GM12878 (cell line): ENCODE results near the gene MLXIPL. TPM values are rescaled to one million over a fixed set of nuclear protein-coding genes. Genes with fewer than 3 reads are reported as not detected.

Source experiments
- ATAC-seq: fragments of 200-7000 bp; cut with Tn5 transposase; 3 replicates; pipeline ENCODE4 v1.9.1; 2020; ENCODE audit warnings: mild to moderate bottlenecking, moderate library complexity
- BruUV-seq: library from RNA; stranded (reverse); fragments of 400-500 nt; replicated peaks from 2 replicates; lab custom pipeline; 2021; lab: Mats Ljungman, UMichigan
- CTCF ChIA-PET: fragments of 300-600 bp; sonication (Branson Sonifier 250); formaldehyde crosslinking; extraction: SDS; loops from one replicate; lab custom pipeline; 2021; ENCODE audit warnings: inconsistent platforms; lab: Yijun Ruan, JAX
- POLR2A ChIA-PET: fragments of 350-600 bp; formaldehyde crosslinking; extraction: SDS; loops from one replicate; lab custom pipeline; 2021; ENCODE audit warnings: inconsistent platforms; lab: Charles Lee
- RAD21 ChIA-PET: fragments of 300-600 bp; sonication (Branson Sonifier 250); formaldehyde crosslinking; loops from one replicate; lab custom pipeline; 2023; ENCODE audit warnings: antibody characterized with exemption; ENCODE audit not compliant: unreplicated experiment; lab: Charles Lee
- SMC1A ChIA-PET: fragments of 300-600 bp; sonication (Branson Sonifier 250); formaldehyde crosslinking; loops from one replicate; lab custom pipeline; 2023; ENCODE audit not compliant: unreplicated experiment, uncharacterized antibody; lab: Charles Lee
- DNase-seq: peaks from one replicate; pipeline ENCODE4 v3.0.0-alpha.2; 2011; ENCODE audit warnings: low read depth, low spot score
- FAIRE-seq: peaks from 3 replicates; lab custom pipeline; 2011; peaks lifted over from hg19 to GRCh38; lab: Jason Lieb, UNC
- H2AFZ ChIP-seq: 2 replicates; pipeline ENCODE4 v1.6.0; 2011; ENCODE audit warnings: low read depth, low read length, control low read depth; ENCODE audit not compliant: control insufficient read depth
- H3K27ac ChIP-seq: 2 replicates; pipeline ENCODE4 v1.5.1; 2011; ENCODE audit warnings: control low read depth; ENCODE audit not compliant: control insufficient read depth, insufficient read depth
- H3K27me3 ChIP-seq, 2 experiments: replicated peaks in 1 of 2; 2 replicates each; pipeline versions ENCODE4 v1.6.0 to v1.6.1; 2011; ENCODE audit warnings: low read length in 1 of 2; ENCODE audit not compliant: control insufficient read depth in 2 of 2, insufficient read depth in 2 of 2
- H3K36me3 ChIP-seq, 2 experiments: 2 replicates each; pipeline ENCODE4 v1.5.1; 2011; ENCODE audit warnings: low read length in 1 of 2; ENCODE audit not compliant: control insufficient read depth in 2 of 2, insufficient read depth in 2 of 2
- H3K4me1 ChIP-seq: 2 replicates; pipeline ENCODE4 v1.6.1; 2011; ENCODE audit warnings: mild to moderate bottlenecking, low read length, moderate library complexity, mixed read lengths; ENCODE audit not compliant: control insufficient read depth, insufficient read depth
- H3K4me2 ChIP-seq: 2 replicates; pipeline ENCODE4 v1.6.0; 2011; ENCODE audit warnings: control low read depth; ENCODE audit not compliant: control insufficient read depth, insufficient read depth
- H3K4me3 ChIP-seq: fragments of 200-600 bp; sonication (generic); 2 replicates; pipeline ENCODE4 v1.5.1; 2016
- H3K79me2 ChIP-seq: 2 replicates; pipeline ENCODE4 v1.6.0; 2011; ENCODE audit warnings: low read length; ENCODE audit not compliant: control insufficient read depth, insufficient read depth
- H3K9ac ChIP-seq: 2 replicates; pipeline ENCODE4 v1.8.0; 2011; ENCODE audit warnings: low read length, control low read depth, mixed read lengths; ENCODE audit not compliant: control insufficient read depth, insufficient read depth
- H3K9me3 ChIP-seq: replicated peaks from 3 replicates; pipeline ENCODE4 v1.5.1; 2011; ENCODE audit warnings: mild to moderate bottlenecking, low read length; ENCODE audit not compliant: control insufficient read depth, insufficient read depth
- H4K20me1 ChIP-seq: 2 replicates; pipeline ENCODE4 v1.6.0; 2011; ENCODE audit not compliant: control insufficient read depth, insufficient read depth
- BACH1 ChIP-seq: fragments of 450-650 bp; IDR thresholded peaks from 2 replicates; pipeline ENCODE4 v1.6.1; 2017; ENCODE audit warnings: mild to moderate bottlenecking, borderline replicate concordance
- BCL11A ChIP-seq: IDR thresholded peaks from 2 replicates; pipeline ENCODE4 v1.6.1; 2011; ENCODE audit warnings: low read depth, low read length
- CBX5 ChIP-seq: sonication (generic); IDR thresholded peaks from 2 replicates; pipeline ENCODE4 v1.6.1; 2016; ENCODE audit warnings: low read depth, moderate library complexity, mild to moderate bottlenecking, inconsistent platforms
- DPF2 ChIP-seq: fragments of 450-650 bp; IDR thresholded peaks from 2 replicates; pipeline ENCODE4 v1.6.1; 2017; ENCODE audit warnings: mild to moderate bottlenecking
- ESRRA ChIP-seq: IDR thresholded peaks from 2 replicates; pipeline ENCODE4 v1.6.1; 2012; ENCODE audit warnings: mild to moderate bottlenecking, low read length, improper control_type of control experiment
- HDAC2 ChIP-seq: fragments of 200-600 bp; sonication (generic); IDR thresholded peaks from 2 replicates; pipeline ENCODE4 v1.6.1; 2017
- KAT2A ChIP-seq: conservative IDR thresholded peaks from 2 replicates; pipeline ENCODE4 v1.6.1; 2011; ENCODE audit warnings: low read depth, low read length; ENCODE audit not compliant: control insufficient read depth
- MEF2A ChIP-seq: IDR thresholded peaks from 2 replicates; pipeline ENCODE4 v1.6.1; 2011; ENCODE audit warnings: low read depth, mild to moderate bottlenecking, low read length, moderate library complexity; ENCODE audit not compliant: insufficient read depth
- NRF1 ChIP-seq: conservative IDR thresholded peaks from 2 replicates; pipeline ENCODE4 v1.6.1; 2011; ENCODE audit warnings: mild to moderate bottlenecking, low read depth, low read length, improper control_type of control experiment
- PBX3 ChIP-seq: IDR thresholded peaks from 2 replicates; pipeline ENCODE4 v1.6.1; 2011; ENCODE audit warnings: mild to moderate bottlenecking, low read depth, low read length, moderate library complexity; ENCODE audit not compliant: insufficient replicate concordance
- RB1 ChIP-seq: fragments of 450-650 bp; formaldehyde crosslinking; IDR thresholded peaks from 2 replicates; pipeline ENCODE4 v1.6.1; 2017; ENCODE audit warnings: mild to moderate bottlenecking, borderline replicate concordance
- SMAD1 ChIP-seq: fragments of 450-650 bp; IDR thresholded peaks from 2 replicates; pipeline ENCODE4 v1.6.1; 2018; ENCODE audit warnings: mild to moderate bottlenecking, low read depth; ENCODE audit not compliant: partially characterized antibody
- SMAD5 ChIP-seq: IDR thresholded peaks from 2 replicates; pipeline ENCODE4 v1.6.1; 2016; ENCODE audit warnings: antibody characterized with exemption, low read depth
- STAT3 ChIP-seq: IDR thresholded peaks from 2 replicates; pipeline ENCODE4 v1.6.1; 2011; ENCODE audit warnings: low read depth, low read length, improper control_type of control experiment
- SUZ12 ChIP-seq: fragments of 200-600 bp; sonication (generic); IDR thresholded peaks from one replicate; pipeline ENCODE4 v1.6.1; 2018; ENCODE audit warnings: antibody characterized with exemption, mild to moderate bottlenecking; ENCODE audit not compliant: unreplicated experiment
- TBL1XR1 ChIP-seq: IDR thresholded peaks from 2 replicates; pipeline ENCODE4 v1.6.1; 2012; ENCODE audit warnings: low read depth, low read length, improper control_type of control experiment
- ZBTB33 ChIP-seq: fragments of 450-650 bp; IDR thresholded peaks from 2 replicates; pipeline ENCODE4 v1.6.1; 2017; ENCODE audit warnings: mild to moderate bottlenecking
- ZNF217 ChIP-seq: fragments of 450-650 bp; IDR thresholded peaks from 2 replicates; pipeline ENCODE4 v1.6.1; 2017; ENCODE audit warnings: antibody characterized with exemption, mild to moderate bottlenecking
- ZNF622 ChIP-seq: fragments of 450-650 bp; IDR thresholded peaks from 2 replicates; pipeline ENCODE4 v1.6.1; 2017; ENCODE audit warnings: mild to moderate bottlenecking, inconsistent platforms
- WGBS: methylation state at CpG from one replicate; pipeline ENCODE4 v1.1.6; 2016; ENCODE audit warnings: low lambda C conversion rate; ENCODE audit not compliant: insufficient replicate concordance, insufficient coverage; ENCODE audit errors: missing lambda C conversion rate; 5-methylcytosine and 5-hydroxymethylcytosine counted together
- in situ Hi-C: fragments of 300-500 bp; cut with MboI; formaldehyde crosslinking; loops from 9 replicates; pipeline ENCODE4 v1.14.3; 2018; ENCODE audit warnings: mixed read lengths
- intact Hi-C: fragments of 100-400 bp; cut with micrococcal nuclease; formaldehyde crosslinking; loops from one replicate; pipeline ENCODE4 v1.14.2; 2022; ENCODE audit not compliant: unreplicated experiment
- polyA plus RNA-seq, 11 experiments: library from polyadenylated mRNA; depleted of rRNA in 4 of 11; unstranded in 6 of 11; stranded (reverse) in 5 of 11; fragments of >200 nt; fragmentation: Nextera tagmentation in 4 of 11; fragmentation: Illumina TruSeq in 1 of 11; extraction: Ambion mirVana in 4 of 11; extraction: Trizol in 1 of 11; gene quantifications; 1 replicate in 1 of 11; 2 replicates in 10 of 11; pipeline versions ENCODE4 v1.2.1 to v1.2.3, GENCODE V29; 2011 to 2016; ENCODE audit warnings: inconsistent platforms in 2 of 11, missing spikeins in 2 of 11, low read depth in 1 of 11
- total RNA-seq, 4 experiments: library from RNA; depleted of rRNA in 3 of 4; stranded (reverse); fragments of >200 nt in 3 of 4; fragmentation: Illumina TruSeq in 1 of 4; extraction: Trizol in 1 of 4; gene quantifications; 2 replicates each; pipeline versions ENCODE4 v1.2.1 to v1.2.3, GENCODE V29; 2013 to 2021
- TF ChIP-seq, protein P1 (sequence below): IDR thresholded peaks from 2 replicates; pipeline ENCODE4 v1.6.1; 2012; ENCODE audit warnings: low read depth, low read length, improper control_type of control experiment

The MLXIPL gene
- total and polyA plus RNA-seq, 10 of the 15 experiments (the other 5 are each of a cell fraction or from before 2014, with no cell fraction given), result 0.21 TPM; not detected in 9

GRCh38 chr7:73586911-73587310 is 37.4 kb downstream of the MLXIPL start:
- intact Hi-C loops, result no loop called here
- RAD21 ChIA-PET, result interaction anchor here (0.7 kb wide), 1 partner anchor 59 kb away, joined by 5 read pairs; no protein-coding TSS in a partner anchor
- in situ Hi-C loops, result no loop called here
- CTCF ChIA-PET, result interaction anchor here (0.6 to 3.3 kb wide), 3 partner anchors 20 to 121 kb away, joined by 3 to 14 read pairs (median 3); no protein-coding TSS in a partner anchor
- FAIRE-seq (no peak), ATAC-seq (no peak), DNase-seq (no peak)
- Histone ChIP-seq H3K4me2 (no peak overlapping the region), H3K79me2 (no peaks in the 10 kb centered on the region), H3K9me3 (no peaks in the 10 kb centered on the region), H3K36me3 (no peaks in the 10 kb centered on the region), H3K4me1 (peaks cover 2% of the 10 kb centered on the region; the same call in 1 of the 2 replicates), H2AFZ (no peak overlapping the region), H3K9ac (no peak overlapping the region), H3K27ac (no peak overlapping the region), H3K4me3 (no peak overlapping the region), H4K20me1 (no peaks in the 10 kb centered on the region), H3K27me3 (no peaks in the 10 kb centered on the region)
- SMC1A ChIA-PET, result interaction anchor here (0.9 to 1.5 kb wide), 3 partner anchors 8 to 69 kb away, joined by 3 to 4 read pairs (median 3); partner anchors contain the start of gene TBL2
- POLR2A ChIA-PET, result interaction anchor here (0.6 kb wide), 1 partner anchor 59 kb away, joined by 6 read pairs; no protein-coding TSS in a partner anchor
- TF ChIP-seq HDAC2 (no peak), ZNF622 (no peak), MEF2A (no peak), STAT3 (no peak), BCL11A (no peak), BACH1 (no peak), SMAD5 (no peak), DPF2 (no peak), KAT2A (no peak), SUZ12 (no peak), RB1 (no peak), NRF1 (no peak), ESRRA (no peak), TBL1XR1 (no peak), PBX3 (no peak), ZNF217 (no peak), CBX5 (no peak), ZBTB33 (no peak), SMAD1 (no peak)
- TF ChIP-seq, protein P1, sequence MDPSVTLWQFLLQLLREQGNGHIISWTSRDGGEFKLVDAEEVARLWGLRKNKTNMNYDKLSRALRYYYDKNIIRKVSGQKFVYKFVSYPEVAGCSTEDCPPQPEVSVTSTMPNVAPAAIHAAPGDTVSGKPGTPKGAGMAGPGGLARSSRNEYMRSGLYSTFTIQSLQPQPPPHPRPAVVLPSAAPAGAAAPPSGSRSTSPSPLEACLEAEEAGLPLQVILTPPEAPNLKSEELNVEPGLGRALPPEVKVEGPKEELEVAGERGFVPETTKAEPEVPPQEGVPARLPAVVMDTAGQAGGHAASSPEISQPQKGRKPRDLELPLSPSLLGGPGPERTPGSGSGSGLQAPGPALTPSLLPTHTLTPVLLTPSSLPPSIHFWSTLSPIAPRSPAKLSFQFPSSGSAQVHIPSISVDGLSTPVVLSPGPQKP, result no peak
- BruUV-seq, result no TSS peak
- 86% methylated on average over 12 of the region's 12 CpGs for WGBS
